ENCODE data around the gene RHBDD1.

DNA sequence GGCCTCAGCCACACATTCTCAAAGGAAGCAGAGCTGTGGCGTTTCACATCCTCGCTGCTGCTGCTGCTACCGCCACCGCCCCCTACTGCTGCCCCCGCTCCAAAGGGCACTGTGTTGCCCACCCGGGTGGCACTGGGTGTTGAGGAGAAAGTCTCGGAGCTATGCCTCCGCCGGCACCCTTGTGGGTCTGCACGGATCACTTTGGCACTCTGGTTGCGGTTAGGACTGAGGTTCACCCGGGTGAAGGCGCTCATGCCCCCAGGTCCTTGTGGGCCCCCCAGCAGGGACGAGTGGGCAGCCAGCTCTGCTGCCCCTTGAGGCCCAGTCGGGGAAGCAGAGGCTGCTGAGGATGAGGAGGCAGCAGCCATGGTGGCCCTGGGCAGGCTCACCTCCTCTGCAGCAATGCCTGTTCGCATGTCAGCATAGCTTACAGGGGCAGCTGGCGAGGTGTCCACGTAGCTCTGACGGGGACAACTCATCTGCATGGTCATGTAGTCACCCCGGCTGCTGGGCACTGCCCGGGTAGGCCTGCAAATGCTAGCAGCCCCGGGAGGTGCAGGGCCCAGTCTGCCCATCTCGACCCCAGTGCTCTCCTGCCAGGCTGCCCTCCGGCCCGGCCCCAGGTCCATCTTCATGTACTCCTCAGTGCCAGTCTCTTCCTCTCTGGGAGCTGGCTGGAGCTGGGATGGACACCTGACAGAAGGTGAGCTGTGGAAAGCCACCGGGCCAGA lies 40.4 kb upstream of the RHBDD1 start:
- TF ChIP-seq CTCF (conservative IDR thresholded peaks at IDR 0.05) = no peak
- no peak for TF ChIP-seq ZFX (IDR thresholded peaks at IDR 0.05)
